Parathyroid adenoma (tissue), 2 donors: ENCODE results near the gene STS.

Experiments
- H2AFZ ChIP-seq: fragments of 300-600 bp; sonication (generic); one replicate; pipeline ENCODE4 v1.7.0; 2017; ENCODE audit warnings: antibody characterized with exemption, mild to moderate bottlenecking
- H3K27ac ChIP-seq: fragments of 300-600 bp; sonication (generic); one replicate; pipeline ENCODE4 v1.7.0; 2017
- H3K27me3 ChIP-seq: fragments of 300-600 bp; sonication (generic); one replicate; pipeline ENCODE4 v1.7.0; 2017; ENCODE audit warnings: low read length; ENCODE audit not compliant: control insufficient read depth, insufficient read depth
- H3K36me3 ChIP-seq: fragments of 300-600 bp; sonication (generic); one replicate; pipeline ENCODE4 v1.7.0; 2017; ENCODE audit warnings: low read length; ENCODE audit not compliant: control insufficient read depth, insufficient read depth
- H3K4me1 ChIP-seq: fragments of 300-600 bp; sonication (generic); one replicate; pipeline ENCODE4 v1.7.0; 2017; ENCODE audit warnings: control low read depth
- H3K4me2 ChIP-seq: fragments of 300-600 bp; sonication (generic); one replicate; pipeline ENCODE4 v1.7.0; 2017; ENCODE audit warnings: low read length
- H3K4me3 ChIP-seq: fragments of 300-600 bp; sonication (generic); one replicate; pipeline ENCODE4 v1.7.0; 2017; ENCODE audit warnings: low read depth, low read length
- H3K79me2 ChIP-seq: fragments of 300-600 bp; sonication (generic); one replicate; pipeline ENCODE4 v1.7.0; 2017; ENCODE audit warnings: control low read depth
- H3K9ac ChIP-seq: fragments of 300-600 bp; sonication (generic); one replicate; pipeline ENCODE4 v1.7.0; 2017; ENCODE audit warnings: mild to moderate bottlenecking
- H3K9me3 ChIP-seq: fragments of 300-600 bp; sonication (generic); one replicate; pipeline ENCODE4 v1.7.0; 2017; ENCODE audit warnings: low read length; ENCODE audit not compliant: control insufficient read depth
- TF ChIP-seq, protein P1 (sequence below): fragments of 300-600 bp; sonication (generic); IDR thresholded peaks from one replicate; pipeline ENCODE4 v1.7.0; 2017; ENCODE audit warnings: antibody characterized with exemption, mild to moderate bottlenecking
- donor health status: primary hyperparathyroidism.

STS gene, protein sequence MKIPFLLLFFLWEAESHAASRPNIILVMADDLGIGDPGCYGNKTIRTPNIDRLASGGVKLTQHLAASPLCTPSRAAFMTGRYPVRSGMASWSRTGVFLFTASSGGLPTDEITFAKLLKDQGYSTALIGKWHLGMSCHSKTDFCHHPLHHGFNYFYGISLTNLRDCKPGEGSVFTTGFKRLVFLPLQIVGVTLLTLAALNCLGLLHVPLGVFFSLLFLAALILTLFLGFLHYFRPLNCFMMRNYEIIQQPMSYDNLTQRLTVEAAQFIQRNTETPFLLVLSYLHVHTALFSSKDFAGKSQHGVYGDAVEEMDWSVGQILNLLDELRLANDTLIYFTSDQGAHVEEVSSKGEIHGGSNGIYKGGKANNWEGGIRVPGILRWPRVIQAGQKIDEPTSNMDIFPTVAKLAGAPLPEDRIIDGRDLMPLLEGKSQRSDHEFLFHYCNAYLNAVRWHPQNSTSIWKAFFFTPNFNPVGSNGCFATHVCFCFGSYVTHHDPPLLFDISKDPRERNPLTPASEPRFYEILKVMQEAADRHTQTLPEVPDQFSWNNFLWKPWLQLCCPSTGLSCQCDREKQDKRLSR

DNA sequence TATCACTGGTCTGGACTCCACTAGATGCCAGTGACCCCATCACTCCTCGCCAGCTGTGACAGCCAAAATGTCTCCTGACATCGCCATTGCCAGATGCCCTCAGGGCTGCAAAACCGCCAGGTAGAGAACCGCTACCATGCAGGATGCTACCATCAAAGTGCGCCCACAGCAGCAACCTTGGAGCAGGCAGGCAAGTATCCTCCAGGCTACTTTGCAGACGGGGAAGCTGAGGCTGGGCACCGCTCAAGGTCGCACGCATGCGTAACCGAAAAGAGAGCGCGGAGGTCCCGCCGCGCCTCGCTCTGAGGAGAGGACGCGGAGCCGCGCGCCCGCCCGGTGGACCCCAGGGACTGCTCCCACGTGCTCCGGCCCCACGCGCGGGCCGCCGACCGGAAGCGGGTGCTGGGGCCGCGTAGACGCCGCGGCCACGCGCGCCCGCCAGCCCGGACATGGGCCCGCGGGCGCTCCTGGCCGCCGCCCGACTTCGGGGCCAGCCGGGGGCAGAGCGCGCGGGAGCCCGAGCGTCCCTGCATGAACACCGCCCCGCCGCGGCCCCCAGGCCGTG lies at the start of gene STS:
STS (plus strand) TSS at position 300 of the 565 bp plus-strand sequence. CDS start 105,488 bp downstream, outside the sequence.
- peak within 1 kb of the TSS; percentile 88 for H2AFZ ChIP-seq
- peak within 1 kb of the TSS; percentile 84 for H3K4me3 ChIP-seq
- peak within 1 kb of the TSS; percentile 79 for H3K27ac ChIP-seq
- peak within 1 kb of the TSS; percentile 95 for H3K4me2 ChIP-seq
- H3K4me1 ChIP-seq = no peaks in the 10 kb centered on the region
- TF ChIP-seq, protein P1, sequence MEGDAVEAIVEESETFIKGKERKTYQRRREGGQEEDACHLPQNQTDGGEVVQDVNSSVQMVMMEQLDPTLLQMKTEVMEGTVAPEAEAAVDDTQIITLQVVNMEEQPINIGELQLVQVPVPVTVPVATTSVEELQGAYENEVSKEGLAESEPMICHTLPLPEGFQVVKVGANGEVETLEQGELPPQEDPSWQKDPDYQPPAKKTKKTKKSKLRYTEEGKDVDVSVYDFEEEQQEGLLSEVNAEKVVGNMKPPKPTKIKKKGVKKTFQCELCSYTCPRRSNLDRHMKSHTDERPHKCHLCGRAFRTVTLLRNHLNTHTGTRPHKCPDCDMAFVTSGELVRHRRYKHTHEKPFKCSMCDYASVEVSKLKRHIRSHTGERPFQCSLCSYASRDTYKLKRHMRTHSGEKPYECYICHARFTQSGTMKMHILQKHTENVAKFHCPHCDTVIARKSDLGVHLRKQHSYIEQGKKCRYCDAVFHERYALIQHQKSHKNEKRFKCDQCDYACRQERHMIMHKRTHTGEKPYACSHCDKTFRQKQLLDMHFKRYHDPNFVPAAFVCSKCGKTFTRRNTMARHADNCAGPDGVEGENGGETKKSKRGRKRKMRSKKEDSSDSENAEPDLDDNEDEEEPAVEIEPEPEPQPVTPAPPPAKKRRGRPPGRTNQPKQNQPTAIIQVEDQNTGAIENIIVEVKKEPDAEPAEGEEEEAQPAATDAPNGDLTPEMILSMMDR = no peak
- no peaks in the 10 kb centered on the region for H3K36me3 ChIP-seq
- no peak within 1 kb of the TSS for H3K9ac ChIP-seq
- H3K27me3 ChIP-seq = no peaks in the 10 kb centered on the region
- no peaks in the 10 kb centered on the region for H3K9me3 ChIP-seq
- H3K79me2 ChIP-seq = no peaks in the 10 kb centered on the region

DNA sequence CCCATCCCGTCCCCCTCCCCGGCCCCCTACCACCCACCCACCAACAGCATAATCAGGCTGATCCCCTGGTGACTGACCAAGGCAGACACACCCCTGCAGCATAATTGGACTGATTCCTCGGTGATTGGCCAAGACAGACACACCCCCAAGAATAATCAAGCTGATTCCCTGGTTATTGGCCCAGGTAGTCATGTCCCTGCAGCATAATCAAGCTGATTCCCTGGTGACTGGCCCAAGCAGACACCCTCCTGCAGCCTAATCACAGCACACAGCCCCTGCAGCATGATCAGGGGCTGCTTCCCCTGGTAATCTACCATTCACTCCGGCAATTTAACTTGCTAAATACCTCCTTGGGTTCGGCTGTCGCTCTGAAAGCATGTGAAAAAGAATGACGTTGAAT lies 47.5 kb upstream of the STS start:
- Histone ChIP-seq H3K4me1 (no peaks in the 10 kb centered on the region), H3K79me2 (no peaks in the 10 kb centered on the region), H3K9ac (no peak overlapping the region), H3K9me3 (no peaks in the 10 kb centered on the region), H3K27me3 (no peaks in the 10 kb centered on the region), H3K4me2 (no peak overlapping the region), H2AFZ (no peak overlapping the region), H3K36me3 (no peaks in the 10 kb centered on the region), H3K4me3 (no peak overlapping the region), H3K27ac (no peak overlapping the region)
- TF ChIP-seq, protein P1 = no peak

DNA sequence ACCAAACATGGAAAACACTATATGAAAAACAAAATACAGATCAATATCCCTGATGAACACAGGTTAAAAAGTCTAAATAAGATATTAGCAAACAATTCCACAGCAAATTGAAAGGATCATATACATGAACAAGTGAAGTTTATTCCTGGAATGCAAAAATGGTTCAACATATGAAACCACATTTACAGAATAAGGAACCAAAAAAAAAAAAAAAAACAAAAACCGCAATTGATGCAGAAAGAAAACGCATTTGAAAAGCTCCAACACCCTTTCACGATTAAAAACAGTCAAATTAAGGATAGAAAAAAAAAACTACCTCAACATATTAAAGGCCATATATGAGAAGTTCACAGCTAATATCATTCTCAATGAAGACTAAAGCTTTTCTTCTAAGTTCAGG lies 45.4 kb upstream of the STS start:
- H3K9me3 ChIP-seq = no peaks in the 10 kb centered on the region
- H3K27ac ChIP-seq = no peak overlapping the region
- no peaks in the 10 kb centered on the region for H3K79me2 ChIP-seq
- no peak overlapping the region for H3K4me2 ChIP-seq
- no peak overlapping the region for H3K9ac ChIP-seq
- TF ChIP-seq, protein P1 = no peak
- H3K4me3 ChIP-seq = no peak overlapping the region
- H3K27me3 ChIP-seq = no peaks in the 10 kb centered on the region
- no peak overlapping the region for H2AFZ ChIP-seq
- H3K36me3 ChIP-seq = no peaks in the 10 kb centered on the region
- no peaks in the 10 kb centered on the region for H3K4me1 ChIP-seq

DNA sequence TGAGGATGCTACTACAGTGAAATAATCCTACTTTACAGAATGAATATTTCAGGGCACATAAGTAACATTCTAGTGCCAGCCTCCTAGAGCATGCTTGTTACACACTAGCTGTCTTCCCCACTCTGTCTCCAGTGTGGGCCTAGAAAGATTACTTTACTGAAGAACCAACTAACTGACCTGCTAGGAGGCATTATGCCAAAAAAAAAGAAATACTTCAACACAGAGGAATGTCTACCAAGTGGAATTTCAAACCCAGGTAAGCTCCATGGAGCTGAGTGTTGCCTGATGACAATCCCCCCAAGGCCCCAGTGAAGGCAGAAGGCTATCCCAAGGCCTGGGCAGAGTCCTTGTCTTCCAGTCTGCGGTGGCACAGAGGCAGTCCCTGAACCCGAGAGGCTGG lies 40.9 kb upstream of the STS start:
- H3K9ac ChIP-seq = no peak overlapping the region
- H3K9me3 ChIP-seq = no peaks in the 10 kb centered on the region
- no peaks in the 10 kb centered on the region for H3K27me3 ChIP-seq
- H2AFZ ChIP-seq = no peak overlapping the region
- H3K4me1 ChIP-seq = no peaks in the 10 kb centered on the region
- no peak overlapping the region for H3K27ac ChIP-seq
- TF ChIP-seq, protein P1 = no peak
- no peaks in the 10 kb centered on the region for H3K79me2 ChIP-seq
- no peaks in the 10 kb centered on the region for H3K36me3 ChIP-seq
- no peak overlapping the region for H3K4me2 ChIP-seq
- H3K4me3 ChIP-seq = no peak overlapping the region
